Parathyroid adenoma (tissue), 2 donors: ENCODE data around the gene HBM.
"Not testable (repeated sequence)": the region's sequence is repeated elsewhere in the genome, so short reads cannot be mapped to it uniquely, and the experiment has no call there.

Experiments
- H2AFZ ChIP-seq: fragments of 300-600 bp; sonication (generic); one replicate; pipeline ENCODE4 v1.7.0; 2017; ENCODE audit warnings: antibody characterized with exemption, mild to moderate bottlenecking
- H3K27ac ChIP-seq: fragments of 300-600 bp; sonication (generic); one replicate; pipeline ENCODE4 v1.7.0; 2017
- H3K27me3 ChIP-seq: fragments of 300-600 bp; sonication (generic); one replicate; pipeline ENCODE4 v1.7.0; 2017; ENCODE audit warnings: low read length; ENCODE audit not compliant: control insufficient read depth, insufficient read depth
- H3K36me3 ChIP-seq: fragments of 300-600 bp; sonication (generic); one replicate; pipeline ENCODE4 v1.7.0; 2017; ENCODE audit warnings: low read length; ENCODE audit not compliant: control insufficient read depth, insufficient read depth
- H3K4me1 ChIP-seq: fragments of 300-600 bp; sonication (generic); one replicate; pipeline ENCODE4 v1.7.0; 2017; ENCODE audit warnings: control low read depth
- H3K4me2 ChIP-seq: fragments of 300-600 bp; sonication (generic); one replicate; pipeline ENCODE4 v1.7.0; 2017; ENCODE audit warnings: low read length
- H3K4me3 ChIP-seq: fragments of 300-600 bp; sonication (generic); one replicate; pipeline ENCODE4 v1.7.0; 2017; ENCODE audit warnings: low read depth, low read length
- H3K79me2 ChIP-seq: fragments of 300-600 bp; sonication (generic); one replicate; pipeline ENCODE4 v1.7.0; 2017; ENCODE audit warnings: control low read depth
- H3K9ac ChIP-seq: fragments of 300-600 bp; sonication (generic); one replicate; pipeline ENCODE4 v1.7.0; 2017; ENCODE audit warnings: mild to moderate bottlenecking
- H3K9me3 ChIP-seq: fragments of 300-600 bp; sonication (generic); one replicate; pipeline ENCODE4 v1.7.0; 2017; ENCODE audit warnings: low read length; ENCODE audit not compliant: control insufficient read depth
- TF ChIP-seq, protein P1 (sequence below): fragments of 300-600 bp; sonication (generic); IDR thresholded peaks from one replicate; pipeline ENCODE4 v1.7.0; 2017; ENCODE audit warnings: antibody characterized with exemption, mild to moderate bottlenecking
- donor health status: primary hyperparathyroidism.

HBM gene

DNA sequence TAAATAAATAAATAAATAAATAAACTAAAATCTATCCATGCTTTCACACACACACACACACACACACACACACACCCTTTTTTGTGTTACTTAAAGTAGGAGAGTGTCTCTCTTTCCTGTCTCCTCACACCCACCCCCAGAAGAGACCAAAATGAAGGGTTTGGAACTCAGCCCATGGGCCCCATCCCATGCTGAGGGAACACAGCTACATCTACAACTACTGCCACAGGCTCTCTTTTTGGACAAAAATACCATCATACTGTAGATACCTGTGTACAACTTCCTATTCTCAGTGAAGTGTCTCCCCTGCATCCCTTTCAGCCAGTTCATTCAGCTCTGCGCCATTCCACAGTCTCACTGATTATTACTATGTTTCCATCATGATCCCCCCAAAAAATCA lies 5.0 kb downstream of the HBM start:
- H3K4me3 ChIP-seq: no peak overlapping the region
- H3K9ac ChIP-seq: no peak overlapping the region
- no peaks in the 10 kb centered on the region for H3K9me3 ChIP-seq
- peaks cover 5% of the 10 kb centered on the region for H3K4me1 ChIP-seq
- peaks cover 9% of the 10 kb centered on the region for H3K27me3 ChIP-seq
- H3K36me3 ChIP-seq: no peaks in the 10 kb centered on the region
- TF ChIP-seq, protein P1, sequence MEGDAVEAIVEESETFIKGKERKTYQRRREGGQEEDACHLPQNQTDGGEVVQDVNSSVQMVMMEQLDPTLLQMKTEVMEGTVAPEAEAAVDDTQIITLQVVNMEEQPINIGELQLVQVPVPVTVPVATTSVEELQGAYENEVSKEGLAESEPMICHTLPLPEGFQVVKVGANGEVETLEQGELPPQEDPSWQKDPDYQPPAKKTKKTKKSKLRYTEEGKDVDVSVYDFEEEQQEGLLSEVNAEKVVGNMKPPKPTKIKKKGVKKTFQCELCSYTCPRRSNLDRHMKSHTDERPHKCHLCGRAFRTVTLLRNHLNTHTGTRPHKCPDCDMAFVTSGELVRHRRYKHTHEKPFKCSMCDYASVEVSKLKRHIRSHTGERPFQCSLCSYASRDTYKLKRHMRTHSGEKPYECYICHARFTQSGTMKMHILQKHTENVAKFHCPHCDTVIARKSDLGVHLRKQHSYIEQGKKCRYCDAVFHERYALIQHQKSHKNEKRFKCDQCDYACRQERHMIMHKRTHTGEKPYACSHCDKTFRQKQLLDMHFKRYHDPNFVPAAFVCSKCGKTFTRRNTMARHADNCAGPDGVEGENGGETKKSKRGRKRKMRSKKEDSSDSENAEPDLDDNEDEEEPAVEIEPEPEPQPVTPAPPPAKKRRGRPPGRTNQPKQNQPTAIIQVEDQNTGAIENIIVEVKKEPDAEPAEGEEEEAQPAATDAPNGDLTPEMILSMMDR: no peak
- no peak overlapping the region for H3K27ac ChIP-seq
- H2AFZ ChIP-seq: no peak overlapping the region
- no peak overlapping the region for H3K4me2 ChIP-seq
- no peaks in the 10 kb centered on the region for H3K79me2 ChIP-seq

DNA sequence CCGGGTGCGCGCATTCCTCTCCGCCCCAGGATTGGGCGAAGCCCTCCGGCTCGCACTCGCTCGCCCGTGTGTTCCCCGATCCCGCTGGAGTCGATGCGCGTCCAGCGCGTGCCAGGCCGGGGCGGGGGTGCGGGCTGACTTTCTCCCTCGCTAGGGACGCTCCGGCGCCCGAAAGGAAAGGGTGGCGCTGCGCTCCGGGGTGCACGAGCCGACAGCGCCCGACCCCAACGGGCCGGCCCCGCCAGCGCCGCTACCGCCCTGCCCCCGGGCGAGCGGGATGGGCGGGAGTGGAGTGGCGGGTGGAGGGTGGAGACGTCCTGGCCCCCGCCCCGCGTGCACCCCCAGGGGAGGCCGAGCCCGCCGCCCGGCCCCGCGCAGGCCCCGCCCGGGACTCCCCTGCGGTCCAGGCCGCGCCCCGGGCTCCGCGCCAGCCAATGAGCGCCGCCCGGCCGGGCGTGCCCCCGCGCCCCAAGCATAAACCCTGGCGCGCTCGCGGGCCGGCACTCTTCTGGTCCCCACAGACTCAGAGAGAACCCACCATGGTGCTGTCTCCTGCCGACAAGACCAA lies 6.7 kb downstream of the HBM start, which contains the start of gene HBA2:
Gene HBA2, plus strand, starts transcription at position 503 of the 568 bp plus-strand sequence. Its CDS starts 37 bp downstream, at position 540.
- not testable (repeated sequence) for H3K4me1 ChIP-seq, H2AFZ ChIP-seq, H3K36me3 ChIP-seq, H3K79me2 ChIP-seq, H3K27me3 ChIP-seq, H3K9ac ChIP-seq, H3K27ac ChIP-seq, H3K9me3 ChIP-seq, H3K4me3 ChIP-seq, H3K4me2 ChIP-seq

DNA sequence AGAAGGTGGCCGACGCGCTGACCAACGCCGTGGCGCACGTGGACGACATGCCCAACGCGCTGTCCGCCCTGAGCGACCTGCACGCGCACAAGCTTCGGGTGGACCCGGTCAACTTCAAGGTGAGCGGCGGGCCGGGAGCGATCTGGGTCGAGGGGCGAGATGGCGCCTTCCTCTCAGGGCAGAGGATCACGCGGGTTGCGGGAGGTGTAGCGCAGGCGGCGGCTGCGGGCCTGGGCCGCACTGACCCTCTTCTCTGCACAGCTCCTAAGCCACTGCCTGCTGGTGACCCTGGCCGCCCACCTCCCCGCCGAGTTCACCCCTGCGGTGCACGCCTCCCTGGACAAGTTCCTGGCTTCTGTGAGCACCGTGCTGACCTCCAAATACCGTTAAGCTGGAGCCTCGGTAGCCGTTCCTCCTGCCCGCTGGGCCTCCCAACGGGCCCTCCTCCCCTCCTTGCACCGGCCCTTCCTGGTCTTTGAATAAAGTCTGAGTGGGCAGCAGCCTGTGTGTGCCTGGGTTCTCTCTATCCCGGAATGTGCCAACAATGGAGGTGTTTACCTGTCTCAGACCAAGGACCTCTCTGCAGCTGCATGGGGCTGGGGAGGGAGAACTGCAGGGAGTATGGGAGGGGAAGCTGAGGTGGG lies 7.6 kb downstream of the HBM start:
- not testable (repeated sequence) for H3K27ac ChIP-seq, H3K4me1 ChIP-seq, H3K27me3 ChIP-seq, H3K9ac ChIP-seq, H3K4me2 ChIP-seq, H3K79me2 ChIP-seq, H3K9me3 ChIP-seq, H3K4me3 ChIP-seq, H2AFZ ChIP-seq, H3K36me3 ChIP-seq

DNA sequence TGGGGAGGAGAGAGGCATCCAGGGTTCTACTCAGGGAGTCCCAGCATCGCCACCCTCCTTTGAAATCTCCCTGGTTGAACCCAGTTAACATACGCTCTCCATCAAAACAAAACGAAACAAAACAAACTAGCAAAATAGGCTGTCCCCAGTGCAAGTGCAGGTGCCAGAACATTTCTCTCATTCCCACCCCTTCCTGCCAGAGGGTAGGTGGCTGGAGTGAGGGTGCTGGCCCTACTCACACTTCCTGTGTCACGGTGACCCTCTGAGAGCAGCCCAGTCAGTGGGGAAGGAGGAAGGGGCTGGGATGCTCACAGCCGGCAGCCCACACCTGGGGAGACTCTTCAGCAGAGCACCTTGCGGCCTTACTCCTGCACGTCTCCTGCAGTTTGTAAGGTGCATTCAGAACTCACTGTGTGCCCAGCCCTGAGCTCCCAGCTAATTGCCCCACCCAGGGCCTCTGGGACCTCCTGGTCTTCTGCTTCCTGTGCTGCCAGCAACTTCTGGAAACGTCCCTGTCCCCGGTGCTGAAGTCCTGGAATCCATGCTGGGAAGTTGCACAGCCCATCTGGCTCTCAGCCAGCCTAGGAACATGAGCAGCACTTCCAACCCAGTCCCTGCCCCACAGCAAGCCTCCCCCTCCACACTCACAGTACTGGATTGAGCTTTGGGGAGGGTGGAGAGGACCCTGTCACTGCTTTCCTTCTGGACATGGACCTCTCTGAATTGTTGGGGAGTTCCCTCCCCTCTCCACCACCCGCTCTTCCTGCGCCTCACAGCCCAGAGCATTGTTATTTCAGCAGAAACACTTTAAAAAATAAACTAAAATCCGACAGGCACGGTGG lies 8.4 kb downstream of the HBM start:
- H3K9ac ChIP-seq, H3K36me3 ChIP-seq, H3K4me1 ChIP-seq, H3K79me2 ChIP-seq, H3K9me3 ChIP-seq, H3K4me2 ChIP-seq, H3K27me3 ChIP-seq, H2AFZ ChIP-seq, H3K27ac ChIP-seq, H3K4me3 ChIP-seq: not testable (repeated sequence)

DNA sequence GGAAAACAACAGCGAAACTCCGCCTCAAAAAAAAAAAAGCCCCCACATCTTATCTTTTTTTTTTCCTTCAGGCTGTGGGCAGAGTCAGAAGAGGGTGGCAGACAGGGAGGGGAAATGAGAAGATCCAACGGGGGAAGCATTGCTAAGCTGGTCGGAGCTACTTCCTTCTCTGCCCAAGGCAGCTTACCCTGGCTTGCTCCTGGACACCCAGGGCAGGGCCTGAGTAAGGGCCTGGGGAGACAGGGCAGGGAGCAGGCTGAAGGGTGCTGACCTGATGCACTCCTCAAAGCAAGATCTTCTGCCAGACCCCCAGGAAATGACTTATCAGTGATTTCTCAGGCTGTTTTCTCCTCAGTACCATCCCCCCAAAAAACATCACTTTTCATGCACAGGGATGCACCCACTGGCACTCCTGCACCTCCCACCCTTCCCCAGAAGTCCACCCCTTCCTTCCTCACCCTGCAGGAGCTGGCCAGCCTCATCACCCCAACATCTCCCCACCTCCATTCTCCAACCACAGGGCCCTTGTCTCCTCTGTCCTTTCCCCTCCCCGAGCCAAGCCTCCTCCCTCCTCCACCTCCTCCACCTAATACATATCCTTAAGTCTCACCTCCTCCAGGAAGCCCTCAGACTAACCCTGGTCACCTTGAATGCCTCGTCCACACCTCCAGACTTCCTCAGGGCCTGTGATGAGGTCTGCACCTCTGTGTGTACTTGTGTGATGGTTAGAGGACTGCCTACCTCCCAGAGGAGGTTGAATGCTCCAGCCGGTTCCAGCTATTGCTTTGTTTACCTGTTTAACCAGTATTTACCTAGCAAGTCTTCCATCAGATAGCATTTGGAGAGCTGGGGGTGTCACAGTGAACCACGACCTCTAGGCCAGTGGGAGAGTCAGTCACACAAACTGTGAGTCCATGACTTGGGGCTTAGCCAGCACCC lies 9.5 kb downstream of the HBM start:
- no peak overlapping the region for H3K4me2 ChIP-seq
- H3K4me1 ChIP-seq: no peaks in the 10 kb centered on the region
- TF ChIP-seq, protein P1: no peak
- H3K9ac ChIP-seq: no peak overlapping the region
- H3K4me3 ChIP-seq: no peak overlapping the region
- H2AFZ ChIP-seq: no peak overlapping the region
- H3K9me3 ChIP-seq: no peaks in the 10 kb centered on the region
- H3K79me2 ChIP-seq: no peaks in the 10 kb centered on the region
- no peaks in the 10 kb centered on the region for H3K36me3 ChIP-seq
- H3K27me3 ChIP-seq: peaks cover 6% of the 10 kb centered on the region
- H3K27ac ChIP-seq: no peak overlapping the region

- not testable (repeated sequence) for H2AFZ ChIP-seq, H3K9me3 ChIP-seq, H3K9ac ChIP-seq, H3K36me3 ChIP-seq, H3K4me1 ChIP-seq, H3K4me3 ChIP-seq, H3K79me2 ChIP-seq, H3K4me2 ChIP-seq, H3K27me3 ChIP-seq, H3K27ac ChIP-seq
Measured at GRCh38 chr16:176006-176405, 10.2 kb downstream of the HBM start.

DNA sequence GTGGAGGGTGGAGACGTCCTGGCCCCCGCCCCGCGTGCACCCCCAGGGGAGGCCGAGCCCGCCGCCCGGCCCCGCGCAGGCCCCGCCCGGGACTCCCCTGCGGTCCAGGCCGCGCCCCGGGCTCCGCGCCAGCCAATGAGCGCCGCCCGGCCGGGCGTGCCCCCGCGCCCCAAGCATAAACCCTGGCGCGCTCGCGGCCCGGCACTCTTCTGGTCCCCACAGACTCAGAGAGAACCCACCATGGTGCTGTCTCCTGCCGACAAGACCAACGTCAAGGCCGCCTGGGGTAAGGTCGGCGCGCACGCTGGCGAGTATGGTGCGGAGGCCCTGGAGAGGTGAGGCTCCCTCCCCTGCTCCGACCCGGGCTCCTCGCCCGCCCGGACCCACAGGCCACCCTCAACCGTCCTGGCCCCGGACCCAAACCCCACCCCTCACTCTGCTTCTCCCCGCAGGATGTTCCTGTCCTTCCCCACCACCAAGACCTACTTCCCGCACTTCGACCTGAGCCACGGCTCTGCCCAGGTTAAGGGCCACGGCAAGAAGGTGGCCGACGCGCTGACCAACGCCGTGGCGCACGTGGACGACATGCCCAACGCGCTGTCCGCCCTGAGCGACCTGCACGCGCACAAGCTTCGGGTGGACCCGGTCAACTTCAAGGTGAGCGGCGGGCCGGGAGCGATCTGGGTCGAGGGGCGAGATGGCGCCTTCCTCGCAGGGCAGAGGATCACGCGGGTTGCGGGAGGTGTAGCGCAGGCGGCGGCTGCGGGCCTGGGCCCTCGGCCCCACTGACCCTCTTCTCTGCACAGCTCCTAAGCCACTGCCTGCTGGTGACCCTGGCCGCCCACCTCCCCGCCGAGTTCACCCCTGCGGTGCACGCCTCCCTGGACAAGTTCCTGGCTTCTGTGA lies 11.0 kb downstream of the HBM start, which contains the start of gene HBA1:
Gene HBA1, plus strand, starts transcription at position 204 of the 906 bp plus-strand sequence. Its CDS starts 37 bp downstream, at position 241.
- H3K4me1 ChIP-seq, H3K4me3 ChIP-seq, H3K27me3 ChIP-seq, H3K79me2 ChIP-seq, H3K9ac ChIP-seq, H3K9me3 ChIP-seq, H3K36me3 ChIP-seq, H3K4me2 ChIP-seq, H3K27ac ChIP-seq, H2AFZ ChIP-seq: not testable (repeated sequence)
